ENCODE results near the gene QPCTL. TPM values are rescaled to one million over a fixed set of nuclear protein-coding genes. Genes with fewer than 3 reads are reported as not detected.
A peak's percentile ranks its signal among the peaks of the same experiment; 100 is the strongest.

QPCTL gene
- total and polyA plus RNA-seq, 2 of the 13 experiments (the other 11 are each of a cell fraction or from before 2014, with no cell fraction given): 16.0 to 19.1 TPM

DNA sequence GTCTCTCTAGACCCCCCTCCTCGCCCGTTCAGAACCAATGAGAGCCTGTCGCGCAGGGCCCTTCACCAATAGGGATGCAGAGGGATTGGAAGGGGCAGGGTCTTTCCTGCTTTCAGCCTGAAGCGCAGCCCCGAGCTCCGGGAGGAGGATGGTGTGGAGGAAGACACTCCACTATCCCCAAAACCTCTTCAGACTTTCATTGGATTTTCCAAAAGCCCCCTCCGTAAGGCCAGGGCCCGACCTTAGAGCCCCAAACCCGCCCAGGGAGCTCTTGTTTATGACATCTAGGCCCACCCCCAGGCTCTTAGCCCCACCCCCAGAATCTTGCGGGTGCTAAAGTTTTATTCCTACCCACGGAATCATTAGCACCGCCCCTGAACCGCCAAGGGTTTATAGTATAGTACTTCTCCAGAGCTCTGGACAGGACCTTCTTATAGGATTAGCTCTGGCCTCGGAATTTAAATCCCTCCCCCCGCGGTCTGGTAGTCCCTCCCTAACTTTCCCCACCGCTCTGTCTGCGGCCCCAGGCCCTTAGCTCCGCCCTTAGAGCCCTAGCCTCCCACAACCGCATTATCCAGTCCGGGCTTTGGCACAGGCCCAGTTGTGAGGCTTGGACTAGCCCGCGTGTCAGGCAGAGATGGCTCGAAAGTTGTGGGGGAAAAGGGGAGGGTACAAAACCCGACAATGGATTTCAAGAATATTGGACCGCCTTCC, 46.7 kb upstream of the QPCTL start (continued):
- TF ChIP-seq, protein P1, sequence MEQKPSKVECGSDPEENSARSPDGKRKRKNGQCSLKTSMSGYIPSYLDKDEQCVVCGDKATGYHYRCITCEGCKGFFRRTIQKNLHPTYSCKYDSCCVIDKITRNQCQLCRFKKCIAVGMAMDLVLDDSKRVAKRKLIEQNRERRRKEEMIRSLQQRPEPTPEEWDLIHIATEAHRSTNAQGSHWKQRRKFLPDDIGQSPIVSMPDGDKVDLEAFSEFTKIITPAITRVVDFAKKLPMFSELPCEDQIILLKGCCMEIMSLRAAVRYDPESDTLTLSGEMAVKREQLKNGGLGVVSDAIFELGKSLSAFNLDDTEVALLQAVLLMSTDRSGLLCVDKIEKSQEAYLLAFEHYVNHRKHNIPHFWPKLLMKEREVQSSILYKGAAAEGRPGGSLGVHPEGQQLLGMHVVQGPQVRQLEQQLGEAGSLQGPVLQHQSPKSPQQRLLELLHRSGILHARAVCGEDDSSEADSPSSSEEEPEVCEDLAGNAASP (CRISPR knock-in tag; IDR thresholded peaks at IDR 0.05; ENCODE audit: borderline replicate concordance): no peak
- TF ChIP-seq, protein P2, sequence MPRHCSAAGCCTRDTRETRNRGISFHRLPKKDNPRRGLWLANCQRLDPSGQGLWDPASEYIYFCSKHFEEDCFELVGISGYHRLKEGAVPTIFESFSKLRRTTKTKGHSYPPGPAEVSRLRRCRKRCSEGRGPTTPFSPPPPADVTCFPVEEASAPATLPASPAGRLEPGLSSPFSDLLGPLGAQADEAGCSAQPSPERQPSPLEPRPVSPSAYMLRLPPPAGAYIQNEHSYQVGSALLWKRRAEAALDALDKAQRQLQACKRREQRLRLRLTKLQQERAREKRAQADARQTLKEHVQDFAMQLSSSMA (CRISPR knock-in tag; IDR thresholded peaks at IDR 0.05): no peak
- TF ChIP-seq ARNTL (CRISPR knock-in tag; IDR thresholded peaks at IDR 0.05) (no peak), FIP1L1 (IDR thresholded peaks at IDR 0.05; ENCODE audit: borderline replicate concordance, insufficient read depth, low read depth, low read length) (no peak), SMYD3 (CRISPR knock-in tag; IDR thresholded peaks at IDR 0.05) (no peak), XRCC5 (optimal IDR thresholded peaks at IDR 0.05; ENCODE audit: low read length) (peak; percentile 49), NFYC (CRISPR knock-in tag; IDR thresholded peaks at IDR 0.05) (peak; percentile 31; the same call in 1 of the 2 replicates), ZNF598 (CRISPR knock-in tag; IDR thresholded peaks at IDR 0.05; ENCODE audit: borderline replicate concordance) (no peak), RCOR2 (CRISPR knock-in tag; IDR thresholded peaks at IDR 0.05) (peak; percentile 59; the same call in 1 of the 2 replicates), CHD4 (IDR thresholded peaks at IDR 0.05; ENCODE audit: borderline replicate concordance, low read length) (no peak), GATA4 (IDR thresholded peaks at IDR 0.05; ENCODE audit: borderline replicate concordance, low read depth) (no peak), ZNF331 (CRISPR knock-in tag; IDR thresholded peaks at IDR 0.05) (0 out of 2 replicates have a peak, but pooled peaks have one; percentile 17), ERF (CRISPR knock-in tag; IDR thresholded peaks at IDR 0.05) (no peak)
- TF ChIP-seq, protein P3, sequence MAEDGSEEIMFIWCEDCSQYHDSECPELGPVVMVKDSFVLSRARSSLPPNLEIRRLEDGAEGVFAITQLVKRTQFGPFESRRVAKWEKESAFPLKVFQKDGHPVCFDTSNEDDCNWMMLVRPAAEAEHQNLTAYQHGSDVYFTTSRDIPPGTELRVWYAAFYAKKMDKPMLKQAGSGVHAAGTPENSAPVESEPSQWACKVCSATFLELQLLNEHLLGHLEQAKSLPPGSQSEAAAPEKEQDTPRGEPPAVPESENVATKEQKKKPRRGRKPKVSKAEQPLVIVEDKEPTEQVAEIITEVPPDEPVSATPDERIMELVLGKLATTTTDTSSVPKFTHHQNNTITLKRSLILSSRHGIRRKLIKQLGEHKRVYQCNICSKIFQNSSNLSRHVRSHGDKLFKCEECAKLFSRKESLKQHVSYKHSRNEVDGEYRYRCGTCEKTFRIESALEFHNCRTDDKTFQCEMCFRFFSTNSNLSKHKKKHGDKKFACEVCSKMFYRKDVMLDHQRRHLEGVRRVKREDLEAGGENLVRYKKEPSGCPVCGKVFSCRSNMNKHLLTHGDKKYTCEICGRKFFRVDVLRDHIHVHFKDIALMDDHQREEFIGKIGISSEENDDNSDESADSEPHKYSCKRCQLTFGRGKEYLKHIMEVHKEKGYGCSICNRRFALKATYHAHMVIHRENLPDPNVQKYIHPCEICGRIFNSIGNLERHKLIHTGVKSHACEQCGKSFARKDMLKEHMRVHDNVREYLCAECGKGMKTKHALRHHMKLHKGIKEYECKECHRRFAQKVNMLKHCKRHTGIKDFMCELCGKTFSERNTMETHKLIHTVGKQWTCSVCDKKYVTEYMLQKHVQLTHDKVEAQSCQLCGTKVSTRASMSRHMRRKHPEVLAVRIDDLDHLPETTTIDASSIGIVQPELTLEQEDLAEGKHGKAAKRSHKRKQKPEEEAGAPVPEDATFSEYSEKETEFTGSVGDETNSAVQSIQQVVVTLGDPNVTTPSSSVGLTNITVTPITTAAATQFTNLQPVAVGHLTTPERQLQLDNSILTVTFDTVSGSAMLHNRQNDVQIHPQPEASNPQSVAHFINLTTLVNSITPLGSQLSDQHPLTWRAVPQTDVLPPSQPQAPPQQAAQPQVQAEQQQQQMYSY (CRISPR knock-in tag; IDR thresholded peaks at IDR 0.05): peak; percentile 99
- TF ChIP-seq, protein P4, sequence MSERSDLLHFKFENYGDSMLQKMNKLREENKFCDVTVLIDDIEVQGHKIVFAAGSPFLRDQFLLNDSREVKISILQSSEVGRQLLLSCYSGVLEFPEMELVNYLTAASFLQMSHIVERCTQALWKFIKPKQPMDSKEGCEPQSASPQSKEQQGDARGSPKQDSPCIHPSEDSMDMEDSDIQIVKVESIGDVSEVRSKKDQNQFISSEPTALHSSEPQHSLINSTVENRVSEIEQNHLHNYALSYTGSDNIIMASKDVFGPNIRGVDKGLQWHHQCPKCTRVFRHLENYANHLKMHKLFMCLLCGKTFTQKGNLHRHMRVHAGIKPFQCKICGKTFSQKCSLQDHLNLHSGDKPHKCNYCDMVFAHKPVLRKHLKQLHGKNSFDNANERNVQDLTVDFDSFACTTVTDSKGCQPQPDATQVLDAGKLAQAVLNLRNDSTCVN (CRISPR knock-in tag; IDR thresholded peaks at IDR 0.05; ENCODE audit: borderline replicate concordance): no peak
- TF ChIP-seq, protein P5, sequence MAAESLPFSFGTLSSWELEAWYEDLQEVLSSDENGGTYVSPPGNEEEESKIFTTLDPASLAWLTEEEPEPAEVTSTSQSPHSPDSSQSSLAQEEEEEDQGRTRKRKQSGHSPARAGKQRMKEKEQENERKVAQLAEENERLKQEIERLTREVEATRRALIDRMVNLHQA (CRISPR knock-in tag; IDR thresholded peaks at IDR 0.05): no peak
- TF ChIP-seq, protein P6, sequence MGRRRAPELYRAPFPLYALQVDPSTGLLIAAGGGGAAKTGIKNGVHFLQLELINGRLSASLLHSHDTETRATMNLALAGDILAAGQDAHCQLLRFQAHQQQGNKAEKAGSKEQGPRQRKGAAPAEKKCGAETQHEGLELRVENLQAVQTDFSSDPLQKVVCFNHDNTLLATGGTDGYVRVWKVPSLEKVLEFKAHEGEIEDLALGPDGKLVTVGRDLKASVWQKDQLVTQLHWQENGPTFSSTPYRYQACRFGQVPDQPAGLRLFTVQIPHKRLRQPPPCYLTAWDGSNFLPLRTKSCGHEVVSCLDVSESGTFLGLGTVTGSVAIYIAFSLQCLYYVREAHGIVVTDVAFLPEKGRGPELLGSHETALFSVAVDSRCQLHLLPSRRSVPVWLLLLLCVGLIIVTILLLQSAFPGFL (CRISPR knock-in tag; IDR thresholded peaks at IDR 0.05): no peak
- TF ChIP-seq, protein P7, sequence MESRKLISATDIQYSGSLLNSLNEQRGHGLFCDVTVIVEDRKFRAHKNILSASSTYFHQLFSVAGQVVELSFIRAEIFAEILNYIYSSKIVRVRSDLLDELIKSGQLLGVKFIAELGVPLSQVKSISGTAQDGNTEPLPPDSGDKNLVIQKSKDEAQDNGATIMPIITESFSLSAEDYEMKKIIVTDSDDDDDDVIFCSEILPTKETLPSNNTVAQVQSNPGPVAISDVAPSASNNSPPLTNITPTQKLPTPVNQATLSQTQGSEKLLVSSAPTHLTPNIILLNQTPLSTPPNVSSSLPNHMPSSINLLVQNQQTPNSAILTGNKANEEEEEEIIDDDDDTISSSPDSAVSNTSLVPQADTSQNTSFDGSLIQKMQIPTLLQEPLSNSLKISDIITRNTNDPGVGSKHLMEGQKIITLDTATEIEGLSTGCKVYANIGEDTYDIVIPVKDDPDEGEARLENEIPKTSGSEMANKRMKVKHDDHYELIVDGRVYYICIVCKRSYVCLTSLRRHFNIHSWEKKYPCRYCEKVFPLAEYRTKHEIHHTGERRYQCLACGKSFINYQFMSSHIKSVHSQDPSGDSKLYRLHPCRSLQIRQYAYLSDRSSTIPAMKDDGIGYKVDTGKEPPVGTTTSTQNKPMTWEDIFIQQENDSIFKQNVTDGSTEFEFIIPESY (CRISPR knock-in tag; IDR thresholded peaks at IDR 0.05): no peak
